Measurements from ENCODE around the gene DOCK9.

- TF ChIP-seq E2F1 (CRISPR knock-in tag; IDR thresholded peaks at IDR 0.05) = no peak
- TF ChIP-seq USF1 (CRISPR knock-in tag; IDR thresholded peaks at IDR 0.05) = no peak
- TF ChIP-seq CTCF (IDR thresholded peaks at IDR 0.05) = no peak
- TF ChIP-seq USF2 (CRISPR knock-in tag; IDR thresholded peaks at IDR 0.05) = no peak
- no peak for TF ChIP-seq FOXJ3 (CRISPR knock-in tag; IDR thresholded peaks at IDR 0.05; ENCODE audit: borderline replicate concordance)
- TF ChIP-seq TCF7 (CRISPR knock-in tag; IDR thresholded peaks at IDR 0.05; ENCODE audit: low read depth) = no peak
- no peak for TF ChIP-seq ELF4 (CRISPR knock-in tag; IDR thresholded peaks at IDR 0.05; ENCODE audit: low read depth)
- TF ChIP-seq ZNF121 (CRISPR knock-in tag; IDR thresholded peaks at IDR 0.05) = no peak
- TF ChIP-seq JUN (CRISPR knock-in tag; IDR thresholded peaks at IDR 0.05) = no peak
- TF ChIP-seq ARID4B (CRISPR knock-in tag; IDR thresholded peaks at IDR 0.05; ENCODE audit: borderline replicate concordance) = no peak
- TF ChIP-seq ZNF263 (CRISPR knock-in tag; IDR thresholded peaks at IDR 0.05; ENCODE audit: low read depth) = no peak
- no peak for TF ChIP-seq STAT6 (CRISPR knock-in tag; conservative IDR thresholded peaks at IDR 0.05; ENCODE audit: low read depth)
- TF ChIP-seq CREB1 (CRISPR knock-in tag; IDR thresholded peaks at IDR 0.05) = no peak
- TF ChIP-seq ZNF317 (CRISPR knock-in tag; IDR thresholded peaks at IDR 0.05; ENCODE audit: borderline replicate concordance, low read depth) = no peak
Measured at GRCh38 chr13:98994896-98995295, 17.0 kb upstream of the DOCK9 start.

All from WTC11 (cell line).